HG03196 (cell line): ENCODE measurements around the gene RARG.
"Not testable (repeated sequence)": the region's sequence is repeated elsewhere in the genome, so short reads cannot be mapped to it uniquely, and the experiment has no call there.

Source experiments
- ATAC-seq: cut with Tn5 transposase; IDR thresholded peaks from one replicate; pipeline ENCODE4 v1.9.1; 2021; ENCODE audit not compliant: unreplicated experiment

Gene RARG

GRCh38 chr12:53173085-53173715 is 58.8 kb downstream of the RARG start:
- ATAC-seq: no peak

GRCh38 chr12:53172352-53172751 is 59.7 kb downstream of the RARG start:
- ATAC-seq: no peak

GRCh38 chr12:53171725-53172329 is 60.2 kb downstream of the RARG start:
- no peak for ATAC-seq

- no peak for ATAC-seq
These were observed 60.9 kb downstream of the RARG start for GRCh38 chr12:53170876-53171724.

GRCh38 chr12:53170215-53170614 is 61.8 kb downstream of the RARG start:
- ATAC-seq: no peak

GRCh38 chr12:53169644-53170043 is 62.4 kb downstream of the RARG start:
- no peak for ATAC-seq

- no peak for ATAC-seq
These were observed 65.2 kb downstream of the RARG start for GRCh38 chr12:53166837-53167236.

- ATAC-seq: not testable (repeated sequence)
These were observed 69.0 kb downstream of the RARG start for GRCh38 chr12:53163008-53163407.

GRCh38 chr12:53161119-53161911 is 70.7 kb downstream of the RARG start:
- ATAC-seq: no peak

- ATAC-seq: no peak
These were observed 71.3 kb downstream of the RARG start for GRCh38 chr12:53160673-53161072.
